Activated T-cell treated with anti-CD3 and anti-CD28 coated beads for 4 hours (primary cell): ENCODE measurements around the gene SSH2.
"Not testable (repeated sequence)": the region's sequence is repeated elsewhere in the genome, so short reads cannot be mapped to it uniquely, and the experiment has no call there.

Experiments
- DNase-seq: peaks from one replicate; pipeline ENCODE4 v3.0.0-alpha.2; 2020

The SSH2 gene

GRCh38 chr17:29874358-29874757 is 55.7 kb downstream of the SSH2 start:
- DNase-seq = not testable (repeated sequence)

GRCh38 chr17:29873476-29873875 is 56.6 kb downstream of the SSH2 start:
- DNase-seq = no peak

- DNase-seq = no peak
Measured at GRCh38 chr17:29870836-29871465, 59.1 kb downstream of the SSH2 start.

- no peak for DNase-seq
Measured at GRCh38 chr17:29867643-29868181, 62.3 kb downstream of the SSH2 start.

DNA sequence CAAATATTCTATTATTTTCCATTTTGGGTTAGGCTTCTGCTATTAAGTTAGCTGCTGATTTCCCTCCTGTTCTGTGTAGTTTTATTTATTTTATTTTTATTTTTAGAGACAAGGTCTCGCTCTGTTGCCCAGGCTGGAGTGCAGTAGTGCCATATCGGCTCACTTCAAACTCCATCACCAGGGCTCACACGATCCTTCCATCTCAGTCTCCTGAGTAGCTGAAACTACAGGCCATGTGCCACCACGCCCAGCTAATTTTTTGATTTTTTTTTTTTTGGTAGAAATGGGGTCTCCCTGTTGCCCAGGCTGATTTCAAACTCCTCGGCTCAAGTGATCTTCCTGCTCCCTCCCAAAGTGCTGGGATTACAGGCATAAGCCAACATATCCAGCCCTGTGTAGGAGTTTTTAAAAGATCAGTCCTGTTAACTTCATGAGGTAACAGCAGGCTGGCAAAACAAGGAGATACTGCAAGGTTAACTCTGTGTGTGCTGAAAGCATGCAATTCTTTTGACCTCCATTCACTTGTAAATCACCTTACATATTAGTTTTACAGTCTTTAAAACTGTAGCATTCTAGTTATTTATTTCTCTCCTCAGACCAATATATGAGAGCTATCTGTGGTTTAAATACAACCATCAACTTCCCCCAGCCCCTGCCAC is 63.2 kb downstream of the SSH2 start:
- no peak for DNase-seq

DNA sequence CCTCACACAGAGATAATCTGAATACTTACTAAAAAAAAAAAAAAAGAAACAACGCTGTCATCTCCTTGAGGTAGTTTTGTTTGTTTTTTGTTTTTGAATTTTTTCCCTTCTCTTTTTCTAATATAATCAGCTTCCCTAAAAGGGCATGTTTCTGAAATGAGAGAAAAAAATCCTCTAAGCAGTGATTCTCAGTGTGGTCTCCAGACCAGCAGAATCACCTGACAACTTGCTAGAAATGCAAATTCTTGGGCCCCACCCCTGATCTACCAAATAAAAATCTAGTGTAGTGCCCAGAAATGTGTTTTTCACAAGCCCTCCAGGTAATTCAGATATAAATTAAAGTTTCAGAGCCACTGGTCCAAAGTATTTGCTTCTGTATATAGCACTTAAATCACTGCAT is 65.4 kb downstream of the SSH2 start:
- no peak for DNase-seq

GRCh38 chr17:29864123-29864522 is 65.9 kb downstream of the SSH2 start:
- DNase-seq = not testable (repeated sequence)

- DNase-seq = no peak
Measured at GRCh38 chr17:29862951-29863350, 67.1 kb downstream of the SSH2 start.

DNA sequence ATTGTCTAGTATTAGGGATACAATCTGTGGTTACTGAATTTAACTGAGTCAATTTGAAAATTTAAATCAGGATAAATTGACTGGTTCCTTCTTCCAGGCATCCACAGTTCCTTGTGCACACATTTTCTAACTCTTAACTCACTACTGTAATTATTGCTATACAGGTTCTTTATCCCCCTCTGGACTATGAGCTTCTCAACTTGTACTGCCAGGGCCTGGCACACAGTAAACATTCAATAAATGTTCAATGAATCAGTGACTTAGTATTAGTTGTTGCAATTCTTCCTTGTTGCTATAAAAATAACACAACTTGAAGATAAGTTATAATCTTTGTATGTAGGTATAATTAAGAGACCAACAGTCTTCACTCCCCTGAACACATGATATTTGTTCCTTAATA is 67.9 kb downstream of the SSH2 start:
- no peak for DNase-seq

- DNase-seq = not testable (repeated sequence)
Measured at GRCh38 chr17:29859445-29859844, 70.6 kb downstream of the SSH2 start.

DNA sequence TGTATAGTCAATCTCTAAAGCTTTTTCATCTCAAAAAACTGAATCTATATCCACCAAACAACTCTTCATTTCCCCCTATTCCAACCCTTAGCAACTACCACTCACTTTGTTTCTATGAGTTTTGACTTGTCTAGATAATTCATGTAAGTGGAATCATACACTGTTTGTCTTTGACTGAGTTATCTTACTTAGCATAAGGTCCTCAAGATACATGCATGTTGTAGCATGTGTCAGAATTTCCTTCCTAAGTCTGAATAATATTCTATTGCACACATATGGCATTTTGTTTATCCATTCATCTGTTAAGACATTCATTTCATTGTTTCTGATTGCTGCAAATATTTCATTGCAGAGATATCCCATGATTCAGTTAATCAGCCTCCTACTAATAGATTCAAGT is 72.2 kb downstream of the SSH2 start:
- DNase-seq = no peak

- not testable (repeated sequence) for DNase-seq
Measured at GRCh38 chr17:29857105-29857504, 72.9 kb downstream of the SSH2 start.

- no peak for DNase-seq
Measured at GRCh38 chr17:29855686-29856085, 74.3 kb downstream of the SSH2 start.

GRCh38 chr17:29848737-29849136 is 81.3 kb downstream of the SSH2 start:
- no peak for DNase-seq

GRCh38 chr17:29847527-29848400 is 82.3 kb downstream of the SSH2 start:
- DNase-seq = no peak

GRCh38 chr17:29847118-29847517 is 82.9 kb downstream of the SSH2 start:
- DNase-seq = no peak

GRCh38 chr17:29846298-29846697 is 83.7 kb downstream of the SSH2 start:
- DNase-seq = no peak

- no peak for DNase-seq
Measured at GRCh38 chr17:29844339-29845048, 85.5 kb downstream of the SSH2 start.

- no peak for DNase-seq
Measured at GRCh38 chr17:29840884-29841283, 89.1 kb downstream of the SSH2 start.

DNA sequence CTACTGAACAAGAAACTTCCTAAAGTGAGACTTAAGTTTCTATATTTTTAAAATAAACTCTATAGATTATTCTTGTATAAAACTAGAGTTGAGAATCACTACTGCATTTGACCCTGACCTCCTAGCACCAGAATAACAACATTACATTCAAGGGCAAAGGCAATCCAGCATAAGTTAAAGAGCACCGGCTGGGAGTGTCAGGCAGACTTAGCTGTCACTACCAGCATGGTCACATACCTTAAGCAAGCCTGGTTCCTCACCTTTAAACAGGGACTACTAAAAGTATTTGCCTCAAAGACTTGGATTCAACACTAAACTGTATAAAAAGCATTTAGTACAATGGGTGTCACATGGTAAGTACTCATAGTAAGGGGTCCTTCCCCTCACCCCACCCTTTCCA is 90.4 kb downstream of the SSH2 start:
- DNase-seq = no peak

DNA sequence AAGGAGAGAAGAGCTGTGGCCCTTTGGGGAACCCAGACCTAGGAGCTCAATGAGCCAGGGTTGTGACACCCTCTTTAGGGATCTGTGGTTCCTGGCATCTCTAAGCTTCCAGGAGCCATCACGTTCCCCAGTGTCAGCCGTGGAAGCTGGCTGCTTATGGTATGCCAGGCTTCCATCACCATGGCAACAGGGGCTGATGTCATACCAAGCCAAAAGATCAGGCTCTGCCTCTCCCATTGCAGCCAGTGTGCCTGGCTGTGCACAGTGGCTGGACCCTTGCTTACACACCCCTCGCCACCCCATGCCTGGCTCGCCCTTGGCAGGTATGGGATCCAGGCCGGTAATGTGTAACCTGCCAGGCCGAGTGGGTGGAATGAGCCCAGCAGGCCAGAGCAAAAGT is 91.1 kb downstream of the SSH2 start:
- no peak for DNase-seq

GRCh38 chr17:29837531-29837930 is 92.5 kb downstream of the SSH2 start:
- DNase-seq = no peak

DNA sequence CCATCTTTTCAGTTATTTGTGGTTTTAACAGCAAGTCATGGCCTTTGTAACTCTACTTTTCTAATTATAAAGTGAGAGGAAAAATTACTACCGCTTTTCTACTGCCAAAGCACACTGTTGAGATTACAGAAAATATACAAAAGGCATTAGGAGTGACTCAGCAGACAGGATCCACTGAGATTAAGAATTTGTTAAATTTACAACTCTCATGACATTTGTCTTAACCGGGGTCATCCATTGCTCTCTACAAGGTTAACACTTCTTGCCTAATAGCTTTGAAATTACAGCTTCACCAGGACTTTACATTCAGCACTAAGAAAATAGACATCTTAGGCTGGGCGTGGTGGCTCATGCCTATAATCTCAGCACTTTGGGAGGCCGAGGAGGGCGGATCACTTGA is 93.4 kb downstream of the SSH2 start:
- DNase-seq = no peak
